ENCODE results near the gene PRDM12.

PRDM12 gene

DNA sequence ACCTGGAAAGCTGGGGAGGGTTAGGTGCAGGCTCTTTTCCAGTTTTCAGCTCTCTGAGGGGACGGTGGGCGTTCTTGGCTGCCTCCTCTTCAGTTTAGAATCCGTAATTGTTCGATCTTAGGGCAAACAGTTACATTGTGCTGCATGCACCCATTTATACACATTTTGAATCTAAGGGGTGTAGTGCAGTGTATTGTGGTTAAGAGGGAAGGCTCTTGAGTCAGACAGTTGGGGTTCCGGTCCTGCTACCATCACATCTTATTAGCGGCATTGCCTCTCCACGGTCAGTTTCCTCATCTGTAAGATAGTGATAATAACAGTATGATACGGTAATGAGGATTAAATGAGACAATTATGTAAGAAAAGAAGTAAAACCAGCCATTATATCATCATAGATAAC, 29.8 kb downstream of the PRDM12 start:
- H2BK120ac ChIP-seq (ENCODE audit: insufficient read depth, low read length, poor library complexity) = no peak overlapping the region
- peak overlapping the region; percentile 71 for H3K4ac ChIP-seq (ENCODE audit: low read depth, low read length)
- no peak overlapping the region for H3K9ac ChIP-seq (ENCODE audit: low read length)
- H4K12ac ChIP-seq (ENCODE audit: low read depth, low read length) = peak overlapping the region; percentile 24
- H2AK5ac ChIP-seq (ENCODE audit: low read length) = no peak overlapping the region
- no peaks in the 10 kb centered on the region for H3K9me3 ChIP-seq (ENCODE audit: insufficient read depth, low read depth, low read length)
- no peak overlapping the region for H3K14ac ChIP-seq (ENCODE audit: low read length)
- H3K18ac ChIP-seq (ENCODE audit: low read length) = no peak overlapping the region
- H3K79me1 ChIP-seq (ENCODE audit: low read length) = peaks cover 3% of the 10 kb centered on the region
- no peak for DNase-seq
- H2BK12ac ChIP-seq (ENCODE audit: low read length) = no peak overlapping the region
- H4K8ac ChIP-seq (ENCODE audit: low read depth, low read length) = peak overlapping the region; percentile 61
- H3K27me3 ChIP-seq (ENCODE audit: insufficient read depth, low read length) = no peaks in the 10 kb centered on the region
- WGBS (ENCODE audit: extremely low coverage, insufficient coverage, insufficient read length) = no CpG with 5 or more reads among the region's 8 CpGs
- peak overlapping the region; percentile 72 for H2AFZ ChIP-seq (ENCODE audit: insufficient read depth, low read length, poor library complexity)
- H3K23ac ChIP-seq (ENCODE audit: low read length) = no peak overlapping the region
- H3K79me2 ChIP-seq (ENCODE audit: control insufficient read depth, insufficient read depth, low read length, poor library complexity) = peaks cover 6% of the 10 kb centered on the region
- H4K91ac ChIP-seq (ENCODE audit: low read depth, low read length) = peak overlapping the region; percentile 23
- peak overlapping the region; percentile 87 for H3K4me3 ChIP-seq (ENCODE audit: low read depth, low read length)
- peaks cover 8 to 13% of the 10 kb centered on the region in 2 experiments for H3K4me1 ChIP-seq (ENCODE audit: control insufficient read depth in 1 of 2, insufficient read depth in 2 of 2, low read length in 2 of 2)
- no peak overlapping the region for H2BK5ac ChIP-seq (ENCODE audit: low read depth, low read length, poor library complexity)
- H3K36me3 ChIP-seq (ENCODE audit: control insufficient read depth in 1 of 2, insufficient read depth in 2 of 2, low read length in 2 of 2) = peaks cover 8 to 22% of the 10 kb centered on the region in 2 experiments
- H3K4me2 ChIP-seq (ENCODE audit: low read length) = peak overlapping the region; percentile 64
- no peak overlapping the region for H3K27ac ChIP-seq (ENCODE audit: low read depth, low read length)

DNA sequence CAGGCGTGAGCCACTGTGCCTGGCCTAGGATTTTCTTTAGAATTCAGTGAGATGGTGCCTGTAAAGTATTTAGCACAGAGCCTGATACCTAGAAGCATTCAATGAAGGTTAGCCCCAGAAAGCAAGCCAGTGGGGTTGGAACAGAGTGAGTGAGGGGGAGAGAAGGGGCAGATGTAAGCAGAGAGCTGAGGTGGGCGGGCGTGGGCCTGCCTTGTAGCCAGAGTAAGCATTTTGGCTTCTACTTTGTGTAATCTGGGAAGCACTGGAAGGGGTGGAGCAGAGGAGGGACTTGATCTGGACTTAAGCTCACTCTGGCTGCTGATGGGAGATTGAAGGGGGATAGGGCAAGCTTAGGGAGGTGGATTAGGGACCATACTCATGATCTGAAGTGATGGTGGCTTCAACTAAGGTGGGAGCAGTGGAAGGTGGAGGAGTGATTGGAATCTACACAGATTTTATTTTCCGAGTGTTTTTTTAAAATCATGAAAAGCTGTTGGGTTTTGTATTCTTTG, 31.8 kb downstream of the PRDM12 start:
- H3K4me3 ChIP-seq (ENCODE audit: low read depth, low read length) = no peak overlapping the region
- no peak overlapping the region for H3K14ac ChIP-seq (ENCODE audit: low read length)
- no peak overlapping the region for H3K4me2 ChIP-seq (ENCODE audit: low read length)
- no peak overlapping the region for H2BK5ac ChIP-seq (ENCODE audit: low read depth, low read length, poor library complexity)
- H4K91ac ChIP-seq (ENCODE audit: low read depth, low read length) = no peak overlapping the region
- no peak overlapping the region for H2AK5ac ChIP-seq (ENCODE audit: low read length)
- H3K4me1 ChIP-seq (ENCODE audit: control insufficient read depth in 1 of 2, insufficient read depth in 2 of 2, low read length in 2 of 2) = peaks cover 8 to 15% of the 10 kb centered on the region in 2 experiments
- H3K18ac ChIP-seq (ENCODE audit: low read length) = no peak overlapping the region
- H3K36me3 ChIP-seq (ENCODE audit: control insufficient read depth in 1 of 2, insufficient read depth in 2 of 2, low read length in 2 of 2) = peaks cover 17 to 28% of the 10 kb centered on the region in 2 experiments
- H2BK12ac ChIP-seq (ENCODE audit: low read length) = no peak overlapping the region
- H3K79me1 ChIP-seq (ENCODE audit: low read length) = peaks cover 3% of the 10 kb centered on the region
- DNase-seq = no peak
- no peak overlapping the region for H3K9ac ChIP-seq (ENCODE audit: low read length)
- H2BK120ac ChIP-seq (ENCODE audit: insufficient read depth, low read length, poor library complexity) = no peak overlapping the region
- no peak overlapping the region for H3K23ac ChIP-seq (ENCODE audit: low read length)
- H2AFZ ChIP-seq (ENCODE audit: insufficient read depth, low read length, poor library complexity) = no peak overlapping the region
- WGBS (ENCODE audit: extremely low coverage, insufficient coverage, insufficient read length) = no CpG with 5 or more reads among the region's 4 CpGs
- H3K27me3 ChIP-seq (ENCODE audit: insufficient read depth, low read length) = no peaks in the 10 kb centered on the region
- no peak overlapping the region for H4K8ac ChIP-seq (ENCODE audit: low read depth, low read length)
- no peak overlapping the region for H4K12ac ChIP-seq (ENCODE audit: low read depth, low read length)
- peaks cover 6% of the 10 kb centered on the region for H3K79me2 ChIP-seq (ENCODE audit: control insufficient read depth, insufficient read depth, low read length, poor library complexity)
- no peaks in the 10 kb centered on the region for H3K9me3 ChIP-seq (ENCODE audit: insufficient read depth, low read depth, low read length)
- no peak overlapping the region for H3K4ac ChIP-seq (ENCODE audit: low read depth, low read length)
- no peak overlapping the region for H3K27ac ChIP-seq (ENCODE audit: low read depth, low read length)

DNA sequence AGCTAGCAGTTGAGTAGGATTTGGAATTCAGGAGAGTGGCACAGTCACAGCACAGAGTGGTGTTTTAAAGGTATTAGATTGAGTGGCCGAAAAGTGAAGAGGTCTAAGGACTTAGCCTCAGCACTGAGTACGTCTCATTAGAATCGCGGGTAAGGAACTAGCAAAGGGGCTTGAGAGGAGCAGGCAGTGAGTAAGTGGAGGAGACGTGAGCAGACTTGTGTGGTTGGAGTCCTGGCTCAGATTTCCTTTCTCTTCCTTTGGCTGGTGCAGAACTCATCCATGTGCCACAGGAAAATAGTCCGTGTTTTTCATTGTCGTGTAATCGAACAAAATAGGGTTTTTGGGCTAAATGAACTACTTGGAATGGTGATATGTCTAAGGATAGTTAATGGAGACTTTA, 32.6 kb downstream of the PRDM12 start:
- Histone ChIP-seq H3K27me3 (ENCODE audit: insufficient read depth, low read length) (no peaks in the 10 kb centered on the region), H4K91ac (ENCODE audit: low read depth, low read length) (no peak overlapping the region), H3K4me3 (ENCODE audit: low read depth, low read length) (no peak overlapping the region), H2BK5ac (ENCODE audit: low read depth, low read length, poor library complexity) (no peak overlapping the region), H3K36me3 (ENCODE audit: control insufficient read depth in 1 of 2, insufficient read depth in 2 of 2, low read length in 2 of 2) (peaks cover 22 to 34% of the 10 kb centered on the region in 2 experiments), H3K27ac (ENCODE audit: low read depth, low read length) (no peak overlapping the region), H2AFZ (ENCODE audit: insufficient read depth, low read length, poor library complexity) (no peak overlapping the region), H2AK5ac (ENCODE audit: low read length) (no peak overlapping the region), H3K23ac (ENCODE audit: low read length) (no peak overlapping the region), H3K79me2 (ENCODE audit: control insufficient read depth, insufficient read depth, low read length, poor library complexity) (peaks cover 6% of the 10 kb centered on the region), H3K79me1 (ENCODE audit: low read length) (peaks cover 3% of the 10 kb centered on the region), H4K8ac (ENCODE audit: low read depth, low read length) (no peak overlapping the region), H2BK12ac (ENCODE audit: low read length) (no peak overlapping the region), H3K9me3 (ENCODE audit: insufficient read depth, low read depth, low read length) (no peaks in the 10 kb centered on the region), H3K4me2 (ENCODE audit: low read length) (no peak overlapping the region), H4K12ac (ENCODE audit: low read depth, low read length) (no peak overlapping the region), H2BK120ac (ENCODE audit: insufficient read depth, low read length, poor library complexity) (no peak overlapping the region), H3K14ac (ENCODE audit: low read length) (no peak overlapping the region), H3K9ac (ENCODE audit: low read length) (no peak overlapping the region), H3K4ac (ENCODE audit: low read depth, low read length) (no peak overlapping the region), H3K18ac (ENCODE audit: low read length) (no peak overlapping the region), H3K4me1 (ENCODE audit: control insufficient read depth in 1 of 2, insufficient read depth in 2 of 2, low read length in 2 of 2) (peaks cover 8 to 14% of the 10 kb centered on the region in 2 experiments)
- no peak for DNase-seq
- no CpG with 5 or more reads among the region's 8 CpGs for WGBS (ENCODE audit: extremely low coverage, insufficient coverage, insufficient read length)

DNA sequence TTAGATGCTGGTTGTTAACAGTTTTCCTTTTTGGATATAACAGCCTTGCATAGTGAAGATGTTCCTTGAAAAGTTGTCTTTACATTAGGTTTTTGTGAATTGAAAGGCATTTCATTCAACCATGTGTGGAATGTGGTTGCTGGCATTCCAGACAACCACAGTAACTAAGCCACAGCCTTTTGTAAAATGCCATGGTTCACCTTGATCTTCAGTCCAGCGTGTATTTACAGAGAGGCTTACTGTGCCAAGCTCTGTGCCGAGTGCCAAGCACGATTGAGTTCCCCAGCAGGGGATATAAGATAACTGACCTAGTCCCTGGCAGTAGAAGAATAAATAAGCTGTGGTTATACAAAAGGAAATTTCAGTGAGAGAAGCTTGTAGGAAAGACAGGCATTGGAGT, 34.1 kb downstream of the PRDM12 start:
- Histone ChIP-seq H3K14ac (ENCODE audit: low read length) (no peak overlapping the region), H3K9me3 (ENCODE audit: insufficient read depth, low read depth, low read length) (no peaks in the 10 kb centered on the region), H3K79me2 (ENCODE audit: control insufficient read depth, insufficient read depth, low read length, poor library complexity) (peaks cover 6% of the 10 kb centered on the region), H4K8ac (ENCODE audit: low read depth, low read length) (no peak overlapping the region), H3K36me3 (ENCODE audit: control insufficient read depth in 1 of 2, insufficient read depth in 2 of 2, low read length in 2 of 2) (peaks cover 26 to 44% of the 10 kb centered on the region in 2 experiments), H3K23ac (ENCODE audit: low read length) (no peak overlapping the region), H3K4me2 (ENCODE audit: low read length) (peak overlapping the region; percentile 44), H3K27me3 (ENCODE audit: insufficient read depth, low read length) (no peaks in the 10 kb centered on the region), H3K4ac (ENCODE audit: low read depth, low read length) (no peak overlapping the region), H2BK5ac (ENCODE audit: low read depth, low read length, poor library complexity) (no peak overlapping the region), H2AK5ac (ENCODE audit: low read length) (no peak overlapping the region), H2BK120ac (ENCODE audit: insufficient read depth, low read length, poor library complexity) (no peak overlapping the region), H3K18ac (ENCODE audit: low read length) (no peak overlapping the region), H2BK12ac (ENCODE audit: low read length) (no peak overlapping the region), H3K27ac (ENCODE audit: low read depth, low read length) (peak overlapping the region; percentile 14), H3K4me1 (ENCODE audit: control insufficient read depth in 1 of 2, insufficient read depth in 2 of 2, low read length in 2 of 2) (peaks cover 8 to 11% of the 10 kb centered on the region in 2 experiments), H4K12ac (ENCODE audit: low read depth, low read length) (no peak overlapping the region), H4K91ac (ENCODE audit: low read depth, low read length) (no peak overlapping the region), H3K9ac (ENCODE audit: low read length) (no peak overlapping the region), H3K4me3 (ENCODE audit: low read depth, low read length) (no peak overlapping the region), H2AFZ (ENCODE audit: insufficient read depth, low read length, poor library complexity) (no peak overlapping the region), H3K79me1 (ENCODE audit: low read length) (peaks cover 3% of the 10 kb centered on the region)
- DNase-seq = peak in 1 of 2 donors; percentile 65
- no CpG with 5 or more reads among the region's 3 CpGs for WGBS (ENCODE audit: extremely low coverage, insufficient coverage, insufficient read length)

Data from trophoblast cell (in vitro differentiated cells and primary cell).